GM18505 (cell line): ENCODE measurements around the gene OSTC.

Experiments used
- ATAC-seq: cut with Tn5 transposase; IDR thresholded peaks from one replicate; pipeline ENCODE4 v1.9.1; 2021; ENCODE audit not compliant: unreplicated experiment
- POLR2A ChIP-seq: IDR thresholded peaks from 4 replicates; pipeline ENCODE4 v1.6.1; 2011; ENCODE audit warnings: borderline replicate concordance; ENCODE audit not compliant: insufficient read depth, insufficient read length; ENCODE audit errors: extremely low read depth

OSTC gene

DNA sequence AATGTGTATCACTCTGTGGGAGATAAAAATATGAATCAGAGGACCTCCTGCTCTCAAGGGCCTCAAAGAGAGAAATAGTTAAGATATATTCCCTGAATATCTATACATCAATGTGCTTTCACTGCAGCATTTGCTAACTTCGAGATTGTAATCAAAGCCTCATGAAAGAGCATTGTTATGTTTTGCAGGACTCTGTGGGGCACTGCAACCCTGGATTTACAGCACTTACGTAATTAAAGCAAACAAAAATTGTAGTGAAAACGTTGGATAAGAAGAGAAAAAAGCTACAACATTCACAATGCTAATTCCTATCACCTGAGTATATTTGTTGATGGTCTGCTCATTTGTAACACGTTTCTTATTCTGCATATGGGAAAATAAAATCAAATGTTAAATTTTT is 64.5 kb downstream of the OSTC start:
- ATAC-seq, result no peak
- TF ChIP-seq POLR2A, result no peak

- no peak for TF ChIP-seq POLR2A
- no peak for ATAC-seq
Measured at GRCh38 chr4:108716340-108716739, 65.9 kb downstream of the OSTC start.

- no peak for TF ChIP-seq POLR2A
- ATAC-seq, result no peak
Measured at GRCh38 chr4:108717386-108717785, 67.0 kb downstream of the OSTC start.
